GM19468 (cell line): ENCODE measurements around the gene SPTBN1.

Source experiments
- ATAC-seq: cut with Tn5 transposase; IDR thresholded peaks from one replicate; pipeline ENCODE4 v1.9.1; 2021; ENCODE audit warnings: mild to moderate bottlenecking, moderate library complexity, moderate number of reproducible peaks; ENCODE audit not compliant: unreplicated experiment; ENCODE audit errors: extremely low read depth

SPTBN1 gene

GRCh38 chr2:54566896-54567295, 110.8 kb downstream of the SPTBN1 start:
- no peak for ATAC-seq

- ATAC-seq: no peak
Measured at GRCh38 chr2:54568876-54569321, 112.8 kb downstream of the SPTBN1 start.

DNA sequence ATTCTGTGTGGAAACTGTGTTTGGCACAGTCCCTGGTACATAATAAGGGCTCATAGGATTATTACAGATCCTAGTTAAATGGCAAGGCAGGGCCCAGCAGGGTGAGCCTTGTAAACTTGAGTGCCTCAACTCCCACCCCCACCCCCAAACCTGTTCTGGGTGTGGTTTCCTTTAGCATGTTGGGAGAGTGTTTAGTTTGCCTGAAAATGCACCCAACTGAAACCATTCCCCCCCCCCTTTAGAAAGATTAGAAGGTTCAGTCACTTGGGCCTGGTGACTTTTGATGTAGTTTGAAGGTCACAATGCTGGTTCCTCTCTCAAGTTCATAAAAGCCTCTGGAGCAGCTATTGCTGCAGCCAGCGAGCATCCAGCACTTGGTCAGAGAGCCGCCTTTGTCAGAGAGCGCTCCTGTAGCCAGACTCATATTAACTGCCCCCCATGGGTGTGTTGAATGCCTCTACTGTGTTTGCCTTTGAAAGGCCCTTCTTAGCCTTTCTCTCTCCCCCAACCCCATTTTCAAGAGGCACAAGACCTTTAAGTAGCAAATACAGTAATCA, 113.7 kb downstream of the SPTBN1 start:
- ATAC-seq: no peak

DNA sequence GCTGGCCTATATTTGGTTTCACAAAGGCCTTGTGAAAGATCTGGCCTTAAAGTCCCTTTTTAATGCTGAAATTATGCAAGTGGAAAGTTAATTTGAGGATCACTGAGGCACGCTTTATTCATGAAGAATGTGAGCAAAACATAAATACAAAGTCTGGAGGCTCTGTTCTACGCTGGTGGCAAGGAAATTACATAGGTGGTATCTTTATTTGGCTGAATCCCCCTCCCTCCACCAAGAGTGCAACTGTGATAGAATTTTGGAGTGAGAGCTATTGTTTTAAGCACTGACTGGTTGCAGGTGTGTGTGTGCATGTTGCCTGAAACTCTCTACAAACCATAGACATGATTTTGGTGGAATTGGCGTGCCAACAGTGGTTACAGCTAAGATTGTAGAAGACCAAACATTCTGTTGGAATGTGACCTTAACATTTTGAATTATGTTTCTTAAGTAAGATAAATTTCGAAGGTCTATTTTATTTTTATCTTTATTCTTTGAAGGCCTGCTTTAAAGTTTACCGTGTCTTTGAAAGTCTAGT, 114.3 kb downstream of the SPTBN1 start:
- ATAC-seq: no peak

- ATAC-seq: peak; percentile 54
Measured at GRCh38 chr2:54570925-54571694, 115.0 kb downstream of the SPTBN1 start.

GRCh38 chr2:54572262-54572635, 116.1 kb downstream of the SPTBN1 start:
- no peak for ATAC-seq

DNA sequence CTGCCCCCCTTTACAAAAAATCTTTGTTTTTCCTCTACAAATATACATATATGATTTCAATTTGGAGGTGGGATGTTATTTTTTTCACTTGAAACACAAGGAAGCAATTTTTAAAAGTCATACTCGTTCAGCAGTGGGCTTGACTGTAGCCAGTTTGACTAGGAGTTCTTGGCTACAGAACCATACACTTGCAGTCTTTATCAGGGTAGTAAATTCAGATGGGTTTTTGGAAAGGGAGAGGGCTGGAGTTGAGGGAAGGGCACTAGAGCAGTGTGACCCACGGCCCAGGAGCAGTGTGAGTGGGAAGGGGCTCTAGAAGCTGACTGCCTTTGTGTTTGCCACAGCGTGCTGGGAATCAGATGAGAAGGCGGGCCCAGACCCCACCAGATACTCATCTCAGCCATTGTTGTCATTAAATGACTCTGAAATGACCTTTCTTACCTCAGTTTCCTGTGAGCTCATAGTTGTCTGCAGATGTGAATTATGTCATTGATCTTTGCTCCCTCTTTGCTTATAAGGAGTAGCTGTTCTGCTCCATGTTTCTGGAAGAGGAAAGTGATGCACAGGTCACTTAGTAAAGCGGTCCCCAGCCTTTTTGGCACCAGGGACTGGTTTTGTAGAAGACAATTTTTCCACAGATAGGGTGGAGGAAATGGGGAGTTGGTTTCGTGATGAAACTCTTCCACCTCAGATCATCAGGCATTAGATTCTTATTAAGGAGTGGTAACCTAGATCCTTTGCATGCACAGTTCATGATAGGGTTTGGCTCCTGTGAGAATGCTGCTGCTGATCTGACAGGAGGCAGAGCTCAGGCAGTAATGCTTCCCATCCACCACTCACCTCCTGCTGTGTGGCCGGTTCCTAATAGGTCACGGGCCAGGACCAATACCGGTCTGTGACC, 116.8 kb downstream of the SPTBN1 start:
- ATAC-seq: no peak

- no peak for ATAC-seq
Measured at GRCh38 chr2:54573537-54573919, 117.4 kb downstream of the SPTBN1 start.

GRCh38 chr2:54574107-54574859, 118.2 kb downstream of the SPTBN1 start:
- ATAC-seq: peak; percentile 17

DNA sequence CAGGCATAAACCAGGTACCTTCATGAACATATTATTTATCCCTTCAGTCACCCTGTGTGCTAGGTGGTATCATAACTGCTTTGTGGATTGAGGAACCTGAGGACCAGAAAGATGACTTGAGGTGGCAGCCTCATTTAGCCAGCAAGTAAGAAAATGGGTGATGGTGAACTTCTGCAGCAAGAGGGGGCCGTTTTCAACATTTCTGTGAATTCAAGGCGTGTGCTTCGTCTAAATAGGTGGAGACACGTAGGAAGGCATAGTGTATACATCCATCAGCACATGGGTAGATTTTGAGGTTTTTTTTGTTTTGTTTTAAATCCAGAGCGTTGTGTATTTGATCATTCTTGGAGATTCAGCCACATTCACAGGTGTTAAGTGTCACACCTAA, 118.7 kb downstream of the SPTBN1 start:
- ATAC-seq: no peak

- ATAC-seq: no peak
Measured at GRCh38 chr2:54575379-54575888, 119.3 kb downstream of the SPTBN1 start.

- ATAC-seq: no peak
Measured at GRCh38 chr2:54577035-54577434, 120.9 kb downstream of the SPTBN1 start.

DNA sequence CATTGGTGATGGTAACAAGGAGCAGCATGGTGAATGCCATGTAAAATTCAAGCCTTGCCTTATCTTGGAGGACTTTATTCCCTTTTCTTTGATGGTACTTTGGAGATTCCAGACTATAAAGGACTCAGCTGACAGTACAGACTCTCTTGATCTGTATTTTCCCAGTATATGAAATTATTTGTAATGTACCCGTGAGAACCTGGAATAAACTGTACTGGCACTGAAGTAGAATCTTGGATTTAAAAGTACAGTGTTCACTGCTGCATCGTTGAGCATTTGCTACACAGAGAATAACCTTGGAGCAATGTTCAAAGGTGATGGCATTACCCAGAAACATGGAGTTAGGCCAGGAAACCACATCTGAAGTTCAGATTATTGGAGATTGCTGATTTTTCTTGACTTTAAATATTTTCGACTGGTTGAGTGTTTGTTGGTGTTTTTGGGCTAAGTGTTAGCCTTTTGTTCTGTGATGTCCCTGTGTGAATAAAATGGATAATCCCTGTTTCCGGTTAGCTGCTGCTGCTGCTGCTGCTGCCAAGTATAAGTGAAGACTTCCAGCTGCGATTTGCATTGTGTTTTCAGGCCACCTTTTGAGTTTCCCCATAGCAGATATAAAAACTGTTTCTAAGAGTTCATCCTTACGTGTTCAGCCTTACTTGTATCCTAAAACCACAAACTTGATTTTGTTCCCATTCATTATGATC, 122.0 kb downstream of the SPTBN1 start:
- no peak for ATAC-seq

GRCh38 chr2:54578648-54579045, 122.5 kb downstream of the SPTBN1 start:
- ATAC-seq: no peak

- ATAC-seq: no peak
Measured at GRCh38 chr2:54579061-54579681, 123.0 kb downstream of the SPTBN1 start.

GRCh38 chr2:54579682-54580620, 123.8 kb downstream of the SPTBN1 start:
- peak; percentile 88 for ATAC-seq

- ATAC-seq: no peak
Measured at GRCh38 chr2:54581326-54582039, 125.4 kb downstream of the SPTBN1 start.
